Measurements from ENCODE around the gene SSR2. TPM values are rescaled to one million over a fixed set of nuclear protein-coding genes. Genes with fewer than 3 reads are reported as not detected.
"Not testable (repeated sequence)": the region's sequence is repeated elsewhere in the genome, so short reads cannot be mapped to it uniquely, and the experiment has no call there.

The SSR2 gene
- total RNA-seq, 1 donor from 2014 or later, result 77.6 TPM

- Histone ChIP-seq H3K4me1 (peaks cover 12% of the 10 kb centered on the region), H3K4me3 (no peak overlapping the region), H3K27ac (replicated peaks) (peak overlapping the region; percentile 57), H3K36me3 (no peaks in the 10 kb centered on the region), H3K27me3 (ENCODE audit: low read depth) (no peaks in the 10 kb centered on the region), H3K9me3 (replicated peaks) (no peaks in the 10 kb centered on the region)
- DNase-seq, result no peak
- intact Hi-C loops (cut with micrococcal nuclease), result no loop called here
- no peak for TF ChIP-seq CTCF (IDR thresholded peaks at IDR 0.05; ENCODE audit: borderline replicate concordance)
Measured at GRCh38 chr1:155990005-155990739, 30.6 kb downstream of the SSR2 start.

GRCh38 chr1:155989242-155990004 lies 31.3 kb downstream of the SSR2 start:
- peak overlapping the region; percentile 55 for H3K4me3 ChIP-seq
- no peaks in the 10 kb centered on the region for H3K27me3 ChIP-seq (ENCODE audit: low read depth)
- peaks cover 17% of the 10 kb centered on the region for H3K4me1 ChIP-seq
- H3K9me3 ChIP-seq (replicated peaks), result no peaks in the 10 kb centered on the region
- no peaks in the 10 kb centered on the region for H3K36me3 ChIP-seq
- H3K27ac ChIP-seq (replicated peaks), result peak overlapping the region; percentile 57
- peak; percentile 70 for DNase-seq
- peak; percentile 100 for TF ChIP-seq CTCF (IDR thresholded peaks at IDR 0.05; ENCODE audit: borderline replicate concordance)
- intact Hi-C loops (cut with micrococcal nuclease), result loop anchor here (2.0 kb wide), 1 partner anchor 49 kb away; the partner anchor contains the start of gene RXFP4

- H3K36me3 ChIP-seq; H3K9me3 ChIP-seq (replicated peaks); H3K27me3 ChIP-seq (ENCODE audit: low read depth); intact Hi-C loops (cut with micrococcal nuclease); H3K4me3 ChIP-seq; DNase-seq: not testable (repeated sequence)
- H3K27ac ChIP-seq (replicated peaks), result peak overlapping the region; percentile 99
- peaks cover 61% of the 10 kb centered on the region for H3K4me1 ChIP-seq
Measured at GRCh38 chr1:155984903-155985645, 35.7 kb downstream of the SSR2 start.

GRCh38 chr1:155984341-155984740 lies 36.4 kb downstream of the SSR2 start:
- DNase-seq, result no peak
- H3K4me1 ChIP-seq, result peaks cover 64% of the 10 kb centered on the region
- H3K4me3 ChIP-seq, result no peak overlapping the region
- H3K27me3 ChIP-seq (ENCODE audit: low read depth), result no peaks in the 10 kb centered on the region
- no peaks in the 10 kb centered on the region for H3K9me3 ChIP-seq (replicated peaks)
- peak overlapping the region; percentile 99 for H3K27ac ChIP-seq (replicated peaks)
- TF ChIP-seq CTCF (IDR thresholded peaks at IDR 0.05; ENCODE audit: borderline replicate concordance), result no peak
- H3K36me3 ChIP-seq, result no peaks in the 10 kb centered on the region
- intact Hi-C loops (cut with micrococcal nuclease), result no loop called here

GRCh38 chr1:155983191-155984024 lies 37.3 kb downstream of the SSR2 start:
- no peaks in the 10 kb centered on the region for H3K9me3 ChIP-seq (replicated peaks)
- intact Hi-C loops (cut with micrococcal nuclease), result no loop called here
- no peaks in the 10 kb centered on the region for H3K27me3 ChIP-seq (ENCODE audit: low read depth)
- TF ChIP-seq CTCF (IDR thresholded peaks at IDR 0.05; ENCODE audit: borderline replicate concordance), result no peak
- H3K4me3 ChIP-seq, result peak overlapping the region; percentile 77
- H3K36me3 ChIP-seq, result no peaks in the 10 kb centered on the region
- peaks cover 65% of the 10 kb centered on the region for H3K4me1 ChIP-seq
- DNase-seq, result peak; percentile 80
- H3K27ac ChIP-seq (replicated peaks), result peak overlapping the region; percentile 99

Data from left ventricle myocardium inferior (tissue), 1 donor.